Measurements from ENCODE around the gene CMTM5. TPM values are rescaled to one million over a fixed set of nuclear protein-coding genes. Genes with fewer than 3 reads are reported as not detected.

The CMTM5 gene
- total and polyA plus RNA-seq, 8 donors: 0.61 to 1.3 (median 1.1) TPM; not detected in 4

GRCh38 chr14:23364164-23365035, 12.4 kb upstream of the CMTM5 start:
- 27 to 36% (median 30%) methylated on average over 21 of the region's 21 CpGs for WGBS, 5 donors
- H3K4me1 ChIP-seq: peaks cover 8 to 71% (median 40%) of the 10 kb centered on the region in 4 donors

GRCh38 chr14:23365036-23365731, 11.7 kb upstream of the CMTM5 start, which contains the start of gene EFS:
Gene EFS (minus strand): TSS chr14:23365172. CDS start chr14:23365025, 147 bp downstream.
- peaks cover 0 to 32% (median 24%) of the 10 kb centered on the region in 3 donors for H3K27me3 ChIP-seq
- TF ChIP-seq EP300 (IDR thresholded peaks at IDR 0.05) (no peak), POLR2AphosphoS5 (IDR thresholded peaks at IDR 0.05) (no peak), POLR2A (IDR thresholded peaks at IDR 0.05) (no peak), CTCF (IDR thresholded peaks at IDR 0.05) (no peak)
- H3K27ac ChIP-seq: peak within 1 kb of the TSS; percentile 77 to 94 (median 84)
- H3K4me1 ChIP-seq: peaks cover 8 to 70% (median 38%) of the 10 kb centered on the region in 4 donors
- peaks cover 0 to 3% (median 2%) of the 10 kb centered on the region in 4 donors for H3K36me3 ChIP-seq
- no peaks in the 10 kb centered on the region for H3K9me3 ChIP-seq
- intact Hi-C loops (cut with DNase I; ENCODE audit: low total_unique reads): no loop called here
- peak; percentile 45 to 79 for DNase-seq
- WGBS, 5 donors: 2 to 6% (median 3%) methylated on average over 10 to 74 of the region's 74 CpGs
- H3K4me3 ChIP-seq: peak within 1 kb of the TSS; percentile 47 to 65 (median 49)

More at GRCh38 chr14:23364164-23365035, 12.4 kb upstream of the CMTM5 start:
- DNase-seq: peak in 1 of 2 donors; percentile 60
- peak overlapping the region; percentile 77 to 94 (median 84) for H3K27ac ChIP-seq
- peaks cover 0 to 11% (median 3%) of the 10 kb centered on the region in 4 donors for H3K36me3 ChIP-seq
- H3K9me3 ChIP-seq: no peaks in the 10 kb centered on the region
- H3K4me3 ChIP-seq: peak overlapping the region; percentile 47 to 65 (median 49)
- TF ChIP-seq POLR2A (IDR thresholded peaks at IDR 0.05) (no peak), POLR2AphosphoS5 (IDR thresholded peaks at IDR 0.05) (no peak), EP300 (IDR thresholded peaks at IDR 0.05) (no peak), CTCF (IDR thresholded peaks at IDR 0.05) (no peak)
- peaks cover 0 to 32% (median 24%) of the 10 kb centered on the region in 3 donors for H3K27me3 ChIP-seq
- intact Hi-C loops (cut with DNase I; ENCODE audit: low total_unique reads): no loop called here

- no peaks in the 10 kb centered on the region for H3K9me3 ChIP-seq
- intact Hi-C loops (cut with DNase I; ENCODE audit: low total_unique reads): no loop called here
Observed at GRCh38 chr14:23365732-23366425, 11.0 kb upstream of the CMTM5 start.

More at GRCh38 chr14:23365732-23366425, 11.0 kb upstream of the CMTM5 start:
- H3K4me1 ChIP-seq: peaks cover 8 to 63% (median 35%) of the 10 kb centered on the region in 4 donors
- peak overlapping the region; percentile 77 to 94 (median 84) for H3K27ac ChIP-seq
- H3K4me3 ChIP-seq: peak overlapping the region; percentile 47 to 65 (median 49)
- no peaks in the 10 kb centered on the region for H3K36me3 ChIP-seq
- no peak for TF ChIP-seq EP300 (IDR thresholded peaks at IDR 0.05)
- TF ChIP-seq CTCF (IDR thresholded peaks at IDR 0.05): no peak
- TF ChIP-seq POLR2AphosphoS5 (IDR thresholded peaks at IDR 0.05): peak; percentile 52 to 61 (median 56)
- WGBS, 5 donors: 2 to 28% (median 3%) methylated on average over 6 to 48 of the region's 51 CpGs
- DNase-seq: peak in 1 of 2 donors; percentile 72
- peaks cover 0 to 32% (median 24%) of the 10 kb centered on the region in 3 donors for H3K27me3 ChIP-seq

Measured in stomach (tissue), 9 donors.